A549 (cell line): ENCODE measurements around the gene UGT8.

ENCODE experiments used
- CBX8 ChIP-seq: fragments of 200-600 bp; sonication (generic); IDR thresholded peaks from 2 replicates; pipeline ENCODE4 v1.6.1; 2016
- SMC3 ChIP-seq: fragments of >200 bp; sonication (Bioruptor Twin); formaldehyde crosslinking; IDR thresholded peaks from 3 replicates; pipeline ENCODE4 v1.6.1; 2018; ENCODE audit warnings: inconsistent platforms
- USF2 ChIP-seq: fragments of 450-650 bp; IDR thresholded peaks from 2 replicates; pipeline ENCODE4 v1.6.1; 2014; ENCODE audit warnings: antibody characterized with exemption
- TF ChIP-seq, protein P1 (sequence below): fragments of >200 bp; sonication (Bioruptor Twin); formaldehyde crosslinking; IDR thresholded peaks from 3 replicates; pipeline ENCODE4 v1.5.1; 2016

DNA sequence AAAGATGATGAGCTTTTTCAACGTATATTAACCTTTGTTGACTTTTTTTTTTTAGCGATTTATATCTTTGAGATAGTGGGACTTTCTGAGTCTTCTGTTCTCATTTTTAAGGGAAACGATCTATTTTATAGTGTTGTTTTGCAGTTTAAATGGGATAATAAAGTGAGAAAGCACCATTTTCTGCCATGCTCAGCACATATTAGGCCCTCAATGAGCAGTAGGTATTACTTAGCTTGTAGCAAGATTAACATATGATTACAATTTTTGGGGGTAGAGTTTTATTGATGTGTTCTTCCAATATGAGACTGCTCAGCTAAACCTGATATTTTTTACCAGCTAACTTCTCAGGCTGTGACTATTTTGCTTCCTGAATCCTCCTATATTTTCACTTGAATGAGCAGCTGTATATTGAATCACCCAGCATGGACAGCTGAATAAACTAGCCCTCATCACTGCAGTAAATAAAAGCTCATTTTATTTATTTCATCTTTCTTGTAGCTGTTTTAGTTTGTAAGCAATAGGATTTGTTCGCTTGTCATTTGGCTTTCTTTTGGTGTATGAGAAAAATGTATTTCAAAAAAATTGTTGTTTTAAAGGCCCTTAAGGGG, 43.7 kb downstream of the UGT8 start:
- no peak for TF ChIP-seq SMC3
- no peak for TF ChIP-seq USF2
- TF ChIP-seq, protein P1, sequence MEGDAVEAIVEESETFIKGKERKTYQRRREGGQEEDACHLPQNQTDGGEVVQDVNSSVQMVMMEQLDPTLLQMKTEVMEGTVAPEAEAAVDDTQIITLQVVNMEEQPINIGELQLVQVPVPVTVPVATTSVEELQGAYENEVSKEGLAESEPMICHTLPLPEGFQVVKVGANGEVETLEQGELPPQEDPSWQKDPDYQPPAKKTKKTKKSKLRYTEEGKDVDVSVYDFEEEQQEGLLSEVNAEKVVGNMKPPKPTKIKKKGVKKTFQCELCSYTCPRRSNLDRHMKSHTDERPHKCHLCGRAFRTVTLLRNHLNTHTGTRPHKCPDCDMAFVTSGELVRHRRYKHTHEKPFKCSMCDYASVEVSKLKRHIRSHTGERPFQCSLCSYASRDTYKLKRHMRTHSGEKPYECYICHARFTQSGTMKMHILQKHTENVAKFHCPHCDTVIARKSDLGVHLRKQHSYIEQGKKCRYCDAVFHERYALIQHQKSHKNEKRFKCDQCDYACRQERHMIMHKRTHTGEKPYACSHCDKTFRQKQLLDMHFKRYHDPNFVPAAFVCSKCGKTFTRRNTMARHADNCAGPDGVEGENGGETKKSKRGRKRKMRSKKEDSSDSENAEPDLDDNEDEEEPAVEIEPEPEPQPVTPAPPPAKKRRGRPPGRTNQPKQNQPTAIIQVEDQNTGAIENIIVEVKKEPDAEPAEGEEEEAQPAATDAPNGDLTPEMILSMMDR = no peak
- TF ChIP-seq CBX8 = no peak
